Measurements from ENCODE around the gene PAK4. TPM values are rescaled to one million over a fixed set of nuclear protein-coding genes. Genes with fewer than 3 reads are reported as not detected.

The PAK4 gene
- total RNA-seq, 1 experiment from 2014 or later = 69.8 TPM

GRCh38 chr19:39098365-39099269 lies 27.0 kb upstream of the PAK4 start:
- Mint-ChIP-seq H3K27me3 (ENCODE audit: low read depth) (peaks cover 55% of the 10 kb centered on the region), H3K36me3 (peaks cover 5% of the 10 kb centered on the region), H3K9me3 (peaks cover 18% of the 10 kb centered on the region), H3K4me3 (peak overlapping the region; percentile 66), H3K4me1 (no peaks in the 10 kb centered on the region), H3K27ac (no peak overlapping the region)
- DNase-seq (ENCODE audit: low spot score) (peak; percentile 33), ATAC-seq (peak; percentile 70)
- TF ChIP-seq HMGA2 (CRISPR knock-in tag; IDR thresholded peaks at IDR 0.05) = no peak
- no peak for TF ChIP-seq NR2C2 (CRISPR knock-in tag; IDR thresholded peaks at IDR 0.05)
- no peak for TF ChIP-seq ZBTB43 (CRISPR knock-in tag; IDR thresholded peaks at IDR 0.05)
- TF ChIP-seq, protein P1, sequence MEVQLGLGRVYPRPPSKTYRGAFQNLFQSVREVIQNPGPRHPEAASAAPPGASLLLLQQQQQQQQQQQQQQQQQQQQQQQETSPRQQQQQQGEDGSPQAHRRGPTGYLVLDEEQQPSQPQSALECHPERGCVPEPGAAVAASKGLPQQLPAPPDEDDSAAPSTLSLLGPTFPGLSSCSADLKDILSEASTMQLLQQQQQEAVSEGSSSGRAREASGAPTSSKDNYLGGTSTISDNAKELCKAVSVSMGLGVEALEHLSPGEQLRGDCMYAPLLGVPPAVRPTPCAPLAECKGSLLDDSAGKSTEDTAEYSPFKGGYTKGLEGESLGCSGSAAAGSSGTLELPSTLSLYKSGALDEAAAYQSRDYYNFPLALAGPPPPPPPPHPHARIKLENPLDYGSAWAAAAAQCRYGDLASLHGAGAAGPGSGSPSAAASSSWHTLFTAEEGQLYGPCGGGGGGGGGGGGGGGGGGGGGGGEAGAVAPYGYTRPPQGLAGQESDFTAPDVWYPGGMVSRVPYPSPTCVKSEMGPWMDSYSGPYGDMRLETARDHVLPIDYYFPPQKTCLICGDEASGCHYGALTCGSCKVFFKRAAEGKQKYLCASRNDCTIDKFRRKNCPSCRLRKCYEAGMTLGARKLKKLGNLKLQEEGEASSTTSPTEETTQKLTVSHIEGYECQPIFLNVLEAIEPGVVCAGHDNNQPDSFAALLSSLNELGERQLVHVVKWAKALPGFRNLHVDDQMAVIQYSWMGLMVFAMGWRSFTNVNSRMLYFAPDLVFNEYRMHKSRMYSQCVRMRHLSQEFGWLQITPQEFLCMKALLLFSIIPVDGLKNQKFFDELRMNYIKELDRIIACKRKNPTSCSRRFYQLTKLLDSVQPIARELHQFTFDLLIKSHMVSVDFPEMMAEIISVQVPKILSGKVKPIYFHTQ (CRISPR knock-in tag; IDR thresholded peaks at IDR 0.05) = no peak
- TF ChIP-seq ETV6 (CRISPR knock-in tag; IDR thresholded peaks at IDR 0.05) = no peak
- TF ChIP-seq, protein P2, sequence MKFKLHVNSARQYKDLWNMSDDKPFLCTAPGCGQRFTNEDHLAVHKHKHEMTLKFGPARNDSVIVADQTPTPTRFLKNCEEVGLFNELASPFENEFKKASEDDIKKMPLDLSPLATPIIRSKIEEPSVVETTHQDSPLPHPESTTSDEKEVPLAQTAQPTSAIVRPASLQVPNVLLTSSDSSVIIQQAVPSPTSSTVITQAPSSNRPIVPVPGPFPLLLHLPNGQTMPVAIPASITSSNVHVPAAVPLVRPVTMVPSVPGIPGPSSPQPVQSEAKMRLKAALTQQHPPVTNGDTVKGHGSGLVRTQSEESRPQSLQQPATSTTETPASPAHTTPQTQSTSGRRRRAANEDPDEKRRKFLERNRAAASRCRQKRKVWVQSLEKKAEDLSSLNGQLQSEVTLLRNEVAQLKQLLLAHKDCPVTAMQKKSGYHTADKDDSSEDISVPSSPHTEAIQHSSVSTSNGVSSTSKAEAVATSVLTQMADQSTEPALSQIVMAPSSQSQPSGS (CRISPR knock-in tag; IDR thresholded peaks at IDR 0.05; ENCODE audit: borderline replicate concordance, low read depth) = no peak
- TF ChIP-seq SP1 (CRISPR knock-in tag; conservative IDR thresholded peaks at IDR 0.05) = no peak
- no peak for TF ChIP-seq SOX15 (CRISPR knock-in tag; IDR thresholded peaks at IDR 0.05)
- no peak for TF ChIP-seq CREB1 (CRISPR knock-in tag; IDR thresholded peaks at IDR 0.05)
- no peak for TF ChIP-seq SMAD3 (CRISPR knock-in tag; IDR thresholded peaks at IDR 0.05; ENCODE audit: borderline replicate concordance)
- TF ChIP-seq, protein P3, sequence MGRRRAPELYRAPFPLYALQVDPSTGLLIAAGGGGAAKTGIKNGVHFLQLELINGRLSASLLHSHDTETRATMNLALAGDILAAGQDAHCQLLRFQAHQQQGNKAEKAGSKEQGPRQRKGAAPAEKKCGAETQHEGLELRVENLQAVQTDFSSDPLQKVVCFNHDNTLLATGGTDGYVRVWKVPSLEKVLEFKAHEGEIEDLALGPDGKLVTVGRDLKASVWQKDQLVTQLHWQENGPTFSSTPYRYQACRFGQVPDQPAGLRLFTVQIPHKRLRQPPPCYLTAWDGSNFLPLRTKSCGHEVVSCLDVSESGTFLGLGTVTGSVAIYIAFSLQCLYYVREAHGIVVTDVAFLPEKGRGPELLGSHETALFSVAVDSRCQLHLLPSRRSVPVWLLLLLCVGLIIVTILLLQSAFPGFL (CRISPR knock-in tag; IDR thresholded peaks at IDR 0.05; ENCODE audit: borderline replicate concordance) = no peak
- TF ChIP-seq NR1H2 (CRISPR knock-in tag; IDR thresholded peaks at IDR 0.05) = no peak
- no peak for TF ChIP-seq IRF2 (CRISPR knock-in tag; IDR thresholded peaks at IDR 0.05; ENCODE audit: borderline replicate concordance, low read depth)
- no peak for TF ChIP-seq SMAD4 (CRISPR knock-in tag; IDR thresholded peaks at IDR 0.05)
- no peak for TF ChIP-seq TEAD1 (CRISPR knock-in tag; IDR thresholded peaks at IDR 0.05)
- TF ChIP-seq ESRRA (CRISPR knock-in tag; IDR thresholded peaks at IDR 0.05; ENCODE audit: borderline replicate concordance) = no peak
- ChIA-PET POLR2A (interaction anchor here (1.5 kb wide), 1 partner anchor 16 kb away, joined by 4 read pairs; no protein-coding TSS in a partner anchor), CTCF (interaction anchor here (0.6 to 2.1 kb wide), 8 partner anchors 9 to 96 kb away, joined by 3 to 16 read pairs (median 4); partner anchors contain the start of gene ACP7)

- H3K36me3 Mint-ChIP-seq = peaks cover 5% of the 10 kb centered on the region
- DNase-seq (ENCODE audit: low spot score) (no peak), ATAC-seq (no peak)
- ChIA-PET POLR2A (no interaction called here), CTCF (interaction anchor here (1.4 to 2.1 kb wide), 2 partner anchors 15 to 48 kb away, joined by 6 to 16 read pairs; partner anchors contain the start of gene ACP7)
- H3K4me1 Mint-ChIP-seq = no peaks in the 10 kb centered on the region
- H3K27ac Mint-ChIP-seq = no peak overlapping the region
- peaks cover 18% of the 10 kb centered on the region for H3K9me3 Mint-ChIP-seq
- H3K27me3 Mint-ChIP-seq (ENCODE audit: low read depth) = peaks cover 55% of the 10 kb centered on the region
- H3K4me3 Mint-ChIP-seq = peak overlapping the region; percentile 66
- TF ChIP-seq ZNF219 (CRISPR knock-in tag; IDR thresholded peaks at IDR 0.05; ENCODE audit: borderline replicate concordance) = no peak
- TF ChIP-seq, protein P4, sequence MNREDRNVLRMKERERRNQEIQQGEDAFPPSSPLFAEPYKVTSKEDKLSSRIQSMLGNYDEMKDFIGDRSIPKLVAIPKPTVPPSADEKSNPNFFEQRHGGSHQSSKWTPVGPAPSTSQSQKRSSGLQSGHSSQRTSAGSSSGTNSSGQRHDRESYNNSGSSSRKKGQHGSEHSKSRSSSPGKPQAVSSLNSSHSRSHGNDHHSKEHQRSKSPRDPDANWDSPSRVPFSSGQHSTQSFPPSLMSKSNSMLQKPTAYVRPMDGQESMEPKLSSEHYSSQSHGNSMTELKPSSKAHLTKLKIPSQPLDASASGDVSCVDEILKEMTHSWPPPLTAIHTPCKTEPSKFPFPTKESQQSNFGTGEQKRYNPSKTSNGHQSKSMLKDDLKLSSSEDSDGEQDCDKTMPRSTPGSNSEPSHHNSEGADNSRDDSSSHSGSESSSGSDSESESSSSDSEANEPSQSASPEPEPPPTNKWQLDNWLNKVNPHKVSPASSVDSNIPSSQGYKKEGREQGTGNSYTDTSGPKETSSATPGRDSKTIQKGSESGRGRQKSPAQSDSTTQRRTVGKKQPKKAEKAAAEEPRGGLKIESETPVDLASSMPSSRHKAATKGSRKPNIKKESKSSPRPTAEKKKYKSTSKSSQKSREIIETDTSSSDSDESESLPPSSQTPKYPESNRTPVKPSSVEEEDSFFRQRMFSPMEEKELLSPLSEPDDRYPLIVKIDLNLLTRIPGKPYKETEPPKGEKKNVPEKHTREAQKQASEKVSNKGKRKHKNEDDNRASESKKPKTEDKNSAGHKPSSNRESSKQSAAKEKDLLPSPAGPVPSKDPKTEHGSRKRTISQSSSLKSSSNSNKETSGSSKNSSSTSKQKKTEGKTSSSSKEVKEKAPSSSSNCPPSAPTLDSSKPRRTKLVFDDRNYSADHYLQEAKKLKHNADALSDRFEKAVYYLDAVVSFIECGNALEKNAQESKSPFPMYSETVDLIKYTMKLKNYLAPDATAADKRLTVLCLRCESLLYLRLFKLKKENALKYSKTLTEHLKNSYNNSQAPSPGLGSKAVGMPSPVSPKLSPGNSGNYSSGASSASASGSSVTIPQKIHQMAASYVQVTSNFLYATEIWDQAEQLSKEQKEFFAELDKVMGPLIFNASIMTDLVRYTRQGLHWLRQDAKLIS (CRISPR knock-in tag; IDR thresholded peaks at IDR 0.05; ENCODE audit: borderline replicate concordance) = no peak
- TF ChIP-seq FOXK1 (CRISPR knock-in tag; IDR thresholded peaks at IDR 0.05) = no peak
- TF ChIP-seq SOX15 (CRISPR knock-in tag; IDR thresholded peaks at IDR 0.05) = no peak
- TF ChIP-seq TEAD1 (CRISPR knock-in tag; IDR thresholded peaks at IDR 0.05) = no peak
- no peak for TF ChIP-seq ZSCAN18 (CRISPR knock-in tag; IDR thresholded peaks at IDR 0.05)
- TF ChIP-seq, protein P5, sequence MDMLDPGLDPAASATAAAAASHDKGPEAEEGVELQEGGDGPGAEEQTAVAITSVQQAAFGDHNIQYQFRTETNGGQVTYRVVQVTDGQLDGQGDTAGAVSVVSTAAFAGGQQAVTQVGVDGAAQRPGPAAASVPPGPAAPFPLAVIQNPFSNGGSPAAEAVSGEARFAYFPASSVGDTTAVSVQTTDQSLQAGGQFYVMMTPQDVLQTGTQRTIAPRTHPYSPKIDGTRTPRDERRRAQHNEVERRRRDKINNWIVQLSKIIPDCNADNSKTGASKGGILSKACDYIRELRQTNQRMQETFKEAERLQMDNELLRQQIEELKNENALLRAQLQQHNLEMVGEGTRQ (CRISPR knock-in tag; IDR thresholded peaks at IDR 0.05) = no peak
Observed at GRCh38 chr19:39099341-39099740, 26.2 kb upstream of the PAK4 start.
